Right ventricle myocardium inferior (tissue), 1 donor: ENCODE data around the gene WTIP. TPM values are rescaled to one million over a fixed set of nuclear protein-coding genes. Genes with fewer than 3 reads are reported as not detected.
"Not testable (repeated sequence)": the region's sequence is repeated elsewhere in the genome, so short reads cannot be mapped to it uniquely, and the experiment has no call there.

Experiments
- ATAC-seq: fragments of 200-7000 bp; cut with Tn5 transposase; one replicate; pipeline ENCODE4 v1.9.1; 2020; ENCODE audit warnings: mild to moderate bottlenecking, moderate library complexity
- DNase-seq: peaks from one replicate; pipeline ENCODE4 v3.0.0; 2021; ENCODE audit errors: missing footprints
- intact Hi-C: fragments of 100-400 bp; cut with DNase I; formaldehyde crosslinking; loops from one replicate; pipeline ENCODE4 v1.11.0; 2022
- total RNA-seq: library from RNA; stranded (reverse); fragmentation: NEBNext Ultra II Directional; extraction: Animal tissue kit (Norgen Biotek cat#: 25700); gene quantifications from one replicate; pipeline ENCODE4 v1.2.1, GENCODE V29; 2021
- donor health status: DM: no; HTN: yes; CAD: no; lungs with severe emphysema.

The WTIP gene
- total RNA-seq, 1 donor from 2014 or later: 21.8 TPM

- intact Hi-C loops: no loop called here
- ATAC-seq (no peak), DNase-seq (no peak)
Observed at GRCh38 chr19:34475026-34475974, 6.3 kb upstream of the WTIP start.

- no peak for ATAC-seq
- intact Hi-C loops: no loop called here
- no peak for DNase-seq
Observed at GRCh38 chr19:34475975-34476594, 5.5 kb upstream of the WTIP start.

DNA sequence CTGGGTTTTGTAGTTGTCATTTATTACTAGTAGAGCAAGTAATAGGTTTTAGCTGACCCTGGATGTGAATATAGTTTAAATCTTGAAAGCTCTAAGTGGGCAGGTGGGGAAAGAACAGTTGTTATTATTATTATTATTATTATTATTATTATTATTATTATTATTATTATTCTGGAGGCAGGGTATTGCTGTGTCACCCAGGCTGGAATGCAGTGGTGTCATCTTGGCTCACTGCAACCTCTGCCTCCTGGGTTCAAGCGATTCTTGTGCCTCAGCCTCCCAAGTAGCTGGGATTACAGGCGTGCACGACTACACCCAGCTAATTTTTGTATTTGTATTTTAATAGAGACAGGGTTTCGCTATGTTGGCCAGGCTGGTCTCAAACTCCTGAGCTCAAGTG lies 3.1 kb upstream of the WTIP start:
- DNase-seq, ATAC-seq, intact Hi-C loops: not testable (repeated sequence)

GRCh38 chr19:34479396-34479795 lies 2.2 kb upstream of the WTIP start:
- intact Hi-C loops: no loop called here
- ATAC-seq (no peak), DNase-seq (peak; percentile 40)

DNA sequence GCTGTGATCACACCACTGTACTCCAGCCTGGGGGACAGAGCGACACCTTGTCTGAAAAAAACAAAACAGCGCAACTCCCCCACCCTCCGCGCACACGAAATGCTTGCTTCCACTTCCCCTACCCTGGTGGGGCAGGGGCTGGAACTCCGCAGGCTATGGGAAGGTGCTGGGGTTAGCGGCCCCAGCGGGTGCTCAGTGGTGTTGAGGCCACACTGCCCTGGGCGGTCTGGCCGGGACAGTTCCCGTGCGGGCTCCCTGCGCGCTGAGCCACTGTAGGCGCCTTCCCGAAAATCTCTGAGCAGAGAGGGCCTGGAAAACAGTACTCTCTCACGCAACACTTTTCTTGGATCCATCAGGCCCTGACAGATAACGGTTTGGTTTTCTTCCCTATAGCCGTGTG lies 1.1 kb upstream of the WTIP start:
- ATAC-seq (no peak), DNase-seq (peak; percentile 18)
- intact Hi-C loops: loop anchor here (5.0 kb wide), 1 partner anchor 48 kb away; no protein-coding TSS in a partner anchor

DNA sequence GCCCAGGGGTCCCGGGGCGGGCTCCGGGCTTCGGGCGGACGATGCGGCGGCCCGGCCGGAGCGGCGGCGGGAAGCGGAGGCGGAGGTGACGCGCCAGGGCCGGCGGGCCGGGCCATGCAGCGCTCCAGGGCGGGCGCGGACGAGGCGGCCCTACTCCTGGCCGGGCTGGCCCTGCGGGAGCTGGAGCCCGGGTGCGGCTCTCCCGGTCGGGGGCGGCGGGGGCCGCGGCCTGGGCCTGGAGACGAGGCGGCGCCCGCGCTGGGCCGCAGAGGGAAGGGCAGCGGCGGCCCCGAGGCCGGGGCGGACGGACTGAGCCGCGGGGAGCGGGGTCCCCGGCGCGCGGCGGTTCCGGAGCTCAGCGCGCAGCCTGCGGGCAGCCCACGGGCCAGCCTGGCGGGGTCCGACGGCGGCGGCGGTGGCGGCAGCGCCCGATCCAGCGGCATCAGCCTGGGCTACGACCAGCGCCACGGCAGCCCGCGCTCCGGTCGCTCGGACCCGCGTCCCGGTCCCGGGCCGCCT lies 362 bp downstream of the WTIP start:
- DNase-seq (peak; percentile 50), ATAC-seq (peak; percentile 29)
- intact Hi-C loops: loop anchor here (5.0 kb wide), 1 partner anchor 50 kb away; no protein-coding TSS in a partner anchor

- intact Hi-C loops: loop anchor here (5.0 kb wide), 1 partner anchor 50 kb away; no protein-coding TSS in a partner anchor
- ATAC-seq: no peak
- DNase-seq: peak; percentile 62
Observed at GRCh38 chr19:34482380-34483250, 1.1 kb downstream of the WTIP start.

GRCh38 chr19:34484328-34484727 lies 2.8 kb downstream of the WTIP start:
- DNase-seq (peak; percentile 72), ATAC-seq (peak; percentile 68)
- intact Hi-C loops: loop anchor here (5.0 kb wide), 1 partner anchor 52 kb away; no protein-coding TSS in a partner anchor

GRCh38 chr19:34485831-34486230 lies 4.3 kb downstream of the WTIP start:
- ATAC-seq: no peak
- intact Hi-C loops: no loop called here

GRCh38 chr19:34487651-34488051 lies 6.1 kb downstream of the WTIP start:
- DNase-seq: no peak
- intact Hi-C loops: no loop called here
- ATAC-seq: no peak

More at GRCh38 chr19:34485831-34486230, 4.3 kb downstream of the WTIP start:
- no peak for DNase-seq

DNA sequence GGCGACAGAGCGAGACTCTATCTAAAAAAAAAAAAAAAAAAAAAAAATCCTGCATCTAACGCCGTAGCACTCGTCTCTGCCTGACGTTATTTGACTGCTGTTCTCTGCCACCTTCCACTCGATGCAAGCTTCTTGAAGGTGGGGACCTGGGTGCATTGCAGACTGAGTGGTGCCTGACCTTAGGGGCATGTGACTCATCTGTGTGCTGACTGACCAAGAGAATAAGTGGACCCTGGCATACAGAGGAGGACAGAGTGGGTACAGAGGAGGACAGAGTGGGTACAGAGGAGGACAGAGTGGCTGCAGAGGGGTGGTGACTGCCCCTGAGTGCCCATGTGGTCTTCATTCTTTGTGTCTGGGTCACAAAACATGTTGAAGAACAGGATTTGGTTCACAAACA lies 7.6 kb downstream of the WTIP start:
- intact Hi-C loops: no loop called here
- DNase-seq: no peak
- ATAC-seq: no peak

DNA sequence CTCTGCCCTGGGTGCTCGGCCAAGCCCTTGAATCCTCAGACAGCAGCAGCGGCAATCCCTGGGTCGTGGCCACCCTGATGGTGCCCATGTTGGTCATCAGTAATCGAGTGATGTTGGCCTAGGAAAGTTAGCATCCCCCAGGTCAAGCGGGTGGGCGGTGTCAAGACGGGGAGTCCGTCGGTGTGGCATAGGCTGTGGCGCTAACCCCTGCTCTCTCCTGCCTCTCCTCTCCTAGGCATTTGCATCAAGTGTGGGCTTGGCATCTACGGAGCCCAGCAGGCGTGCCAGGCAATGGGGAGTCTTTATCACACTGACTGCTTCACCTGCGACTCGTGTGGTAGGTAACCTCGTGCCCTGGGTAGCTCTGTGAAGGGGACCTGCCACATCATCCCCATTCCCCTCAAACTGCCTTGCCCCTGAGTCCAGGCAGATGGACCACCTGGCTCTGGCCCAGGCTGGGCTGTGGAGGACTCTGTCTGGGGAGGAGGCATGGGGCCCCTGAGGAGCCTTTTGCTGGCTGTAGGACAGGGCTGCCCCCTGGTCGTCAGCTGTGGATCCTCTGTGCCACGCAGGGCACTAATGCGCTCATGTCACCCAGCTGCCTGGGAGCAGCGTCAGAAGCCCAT lies 8.7 kb downstream of the WTIP start:
- ATAC-seq (no peak), DNase-seq (peak; percentile 62)
- intact Hi-C loops: no loop called here

DNA sequence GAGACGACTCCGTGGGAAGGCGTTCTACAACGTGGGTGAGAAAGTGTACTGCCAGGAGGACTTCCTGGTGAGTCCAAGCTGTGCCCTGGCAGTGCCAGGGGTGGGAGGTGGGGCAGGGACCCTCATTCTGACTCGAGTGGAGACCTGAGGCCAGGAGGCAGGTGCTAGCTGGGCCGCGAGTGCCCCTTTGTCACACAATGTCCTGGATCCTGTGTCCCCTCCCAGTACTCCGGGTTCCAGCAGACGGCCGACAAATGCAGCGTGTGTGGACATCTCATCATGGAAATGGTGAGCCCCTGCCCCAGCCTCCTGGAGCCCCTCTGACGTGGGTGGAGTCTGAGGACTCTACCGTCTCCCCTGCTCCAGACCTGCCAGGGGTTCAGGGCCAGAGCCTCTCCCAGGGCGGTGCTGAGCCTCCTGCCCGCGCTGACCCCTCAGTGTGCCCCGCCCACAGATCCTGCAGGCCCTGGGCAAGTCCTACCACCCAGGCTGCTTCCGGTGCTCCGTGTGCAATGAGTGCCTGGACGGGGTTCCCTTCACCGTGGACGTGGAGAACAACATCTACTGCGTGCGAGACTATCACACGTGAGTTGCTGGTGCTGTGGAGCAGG lies 11.6 kb downstream of the WTIP start:
- ATAC-seq: no peak
- intact Hi-C loops: no loop called here
- DNase-seq: peak; percentile 55

DNA sequence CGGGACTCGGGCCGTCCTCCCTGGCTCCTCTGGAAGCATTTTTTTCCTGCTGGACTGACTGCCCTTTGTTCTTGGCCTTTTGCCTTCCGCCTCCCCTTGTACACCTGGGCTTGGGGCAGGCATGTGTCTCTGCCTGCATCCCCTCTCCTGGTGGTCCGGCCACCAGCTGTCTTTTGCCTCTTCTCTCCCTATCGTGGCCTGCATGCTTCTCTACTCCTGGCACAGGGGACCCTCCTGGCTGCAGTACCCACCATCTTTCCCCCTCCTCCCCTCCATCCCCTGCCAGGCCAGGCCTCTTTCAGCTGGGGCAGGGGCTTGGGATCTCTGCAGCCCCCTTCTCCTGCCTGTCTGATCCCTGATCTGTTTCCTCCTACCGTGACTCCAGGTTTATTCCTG lies 12.1 kb downstream of the WTIP start:
- intact Hi-C loops: no loop called here
- DNase-seq: no peak
- ATAC-seq: no peak

GRCh38 chr19:34494601-34495000 lies 13.0 kb downstream of the WTIP start:
- intact Hi-C loops: no loop called here
- ATAC-seq (no peak), DNase-seq (no peak)

DNA sequence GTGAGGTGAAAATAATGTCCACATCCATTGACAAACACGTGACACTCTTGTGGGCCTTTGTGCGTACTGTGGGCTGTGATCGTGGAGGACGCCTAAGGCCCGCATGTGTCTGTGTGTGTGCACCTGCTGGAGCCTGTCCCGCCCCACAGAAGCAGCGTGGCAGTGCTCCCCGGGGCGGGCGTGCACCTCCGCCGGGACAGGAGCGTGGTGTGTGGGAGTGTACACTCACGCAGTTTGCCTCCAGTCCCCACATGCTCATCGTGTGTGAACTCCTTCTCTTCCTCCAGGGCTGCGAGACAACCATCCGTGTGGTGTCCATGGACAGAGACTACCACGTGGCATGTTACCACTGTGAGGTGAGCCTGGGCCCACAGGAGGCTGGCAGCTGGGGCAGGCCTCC lies 13.9 kb downstream of the WTIP start:
- DNase-seq: no peak
- intact Hi-C loops: no loop called here

GRCh38 chr19:34497112-34497805 lies 15.7 kb downstream of the WTIP start:
- no peak for DNase-seq
- intact Hi-C loops: no loop called here
- no peak for ATAC-seq

More for the DNA sequence above, 13.9 kb downstream of the WTIP start:
- no peak for ATAC-seq
